ENCODE results near the gene ASH1L. TPM values are rescaled to one million over a fixed set of nuclear protein-coding genes. Genes with fewer than 3 reads are reported as not detected.
"Not testable (repeated sequence)": the region's sequence is repeated elsewhere in the genome, so short reads cannot be mapped to it uniquely, and the experiment has no call there.

The ASH1L gene
- total RNA-seq, 1 donor, result 41.6 TPM

GRCh38 chr1:155437405-155437804 is 125.2 kb downstream of the ASH1L start:
- no peak overlapping the region for H3K27ac ChIP-seq (ENCODE audit: low read depth, low read length)
- no peaks in the 10 kb centered on the region for H4K20me1 ChIP-seq (ENCODE audit: insufficient read depth, low read length)
- H3K4me1 ChIP-seq (ENCODE audit: insufficient read depth, low read length), result peaks cover 4% of the 10 kb centered on the region
- no peak overlapping the region for H3K4me2 ChIP-seq (ENCODE audit: insufficient read depth, low read length)
- no peaks in the 10 kb centered on the region for H3K9me3 ChIP-seq (ENCODE audit: low read depth, low read length)
- TF ChIP-seq, protein P1, sequence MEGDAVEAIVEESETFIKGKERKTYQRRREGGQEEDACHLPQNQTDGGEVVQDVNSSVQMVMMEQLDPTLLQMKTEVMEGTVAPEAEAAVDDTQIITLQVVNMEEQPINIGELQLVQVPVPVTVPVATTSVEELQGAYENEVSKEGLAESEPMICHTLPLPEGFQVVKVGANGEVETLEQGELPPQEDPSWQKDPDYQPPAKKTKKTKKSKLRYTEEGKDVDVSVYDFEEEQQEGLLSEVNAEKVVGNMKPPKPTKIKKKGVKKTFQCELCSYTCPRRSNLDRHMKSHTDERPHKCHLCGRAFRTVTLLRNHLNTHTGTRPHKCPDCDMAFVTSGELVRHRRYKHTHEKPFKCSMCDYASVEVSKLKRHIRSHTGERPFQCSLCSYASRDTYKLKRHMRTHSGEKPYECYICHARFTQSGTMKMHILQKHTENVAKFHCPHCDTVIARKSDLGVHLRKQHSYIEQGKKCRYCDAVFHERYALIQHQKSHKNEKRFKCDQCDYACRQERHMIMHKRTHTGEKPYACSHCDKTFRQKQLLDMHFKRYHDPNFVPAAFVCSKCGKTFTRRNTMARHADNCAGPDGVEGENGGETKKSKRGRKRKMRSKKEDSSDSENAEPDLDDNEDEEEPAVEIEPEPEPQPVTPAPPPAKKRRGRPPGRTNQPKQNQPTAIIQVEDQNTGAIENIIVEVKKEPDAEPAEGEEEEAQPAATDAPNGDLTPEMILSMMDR (IDR thresholded peaks at IDR 0.05; ENCODE audit: extremely low read depth, low read depth, low read length), result no peak
- no peaks in the 10 kb centered on the region for H3K27me3 ChIP-seq (ENCODE audit: insufficient read depth, low read length)
- DNase-seq (ENCODE audit: insufficient read length, low spot score, missing footprints), result no peak
- H3K4me3 ChIP-seq (ENCODE audit: insufficient read depth, low read length), result no peak overlapping the region
- H3K79me2 ChIP-seq (ENCODE audit: insufficient read depth, low read length), result peaks cover 8% of the 10 kb centered on the region
- H3K36me3 ChIP-seq (ENCODE audit: insufficient read depth, low read length), result peaks cover 19% of the 10 kb centered on the region
- no peak overlapping the region for H2AFZ ChIP-seq (ENCODE audit: low read length)

DNA sequence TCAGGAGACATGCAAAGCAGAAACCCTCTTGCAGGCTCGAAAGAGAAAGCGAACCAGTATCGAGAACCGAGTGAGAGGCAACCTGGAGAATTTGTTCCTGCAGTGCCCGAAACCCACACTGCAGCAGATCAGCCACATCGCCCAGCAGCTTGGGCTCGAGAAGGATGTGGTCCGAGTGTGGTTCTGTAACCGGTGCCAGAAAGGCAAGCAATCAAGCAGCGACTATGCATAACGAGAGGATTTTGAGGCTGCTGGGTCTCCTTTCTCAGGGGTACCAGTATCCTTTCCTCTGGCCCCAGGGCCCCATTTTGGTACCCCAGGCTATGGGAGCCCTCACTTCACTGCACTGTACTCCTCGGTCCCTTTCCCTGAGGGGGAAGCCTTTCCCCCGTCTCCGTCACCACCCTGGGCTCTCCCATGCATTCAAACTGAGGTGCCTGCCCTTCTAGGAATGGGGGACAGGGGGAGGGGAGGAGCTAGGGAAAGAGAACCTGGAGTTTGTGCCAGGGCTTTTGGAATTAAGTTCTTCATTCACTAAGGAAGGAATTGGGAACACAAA is 128.7 kb downstream of the ASH1L start:
- not testable (repeated sequence) for H4K20me1 ChIP-seq (ENCODE audit: insufficient read depth, low read length); DNase-seq (ENCODE audit: insufficient read length, low spot score, missing footprints); H3K4me1 ChIP-seq (ENCODE audit: insufficient read depth, low read length); H3K27ac ChIP-seq (ENCODE audit: low read depth, low read length); H2AFZ ChIP-seq (ENCODE audit: low read length); H3K4me2 ChIP-seq (ENCODE audit: insufficient read depth, low read length); H3K27me3 ChIP-seq (ENCODE audit: insufficient read depth, low read length); H3K9me3 ChIP-seq (ENCODE audit: low read depth, low read length); H3K4me3 ChIP-seq (ENCODE audit: insufficient read depth, low read length)
- peaks cover 21% of the 10 kb centered on the region for H3K36me3 ChIP-seq (ENCODE audit: insufficient read depth, low read length)
- peaks cover 22% of the 10 kb centered on the region for H3K79me2 ChIP-seq (ENCODE audit: insufficient read depth, low read length)

GRCh38 chr1:155433128-155433830 is 129.3 kb downstream of the ASH1L start:
- peaks cover 22% of the 10 kb centered on the region for H3K79me2 ChIP-seq (ENCODE audit: insufficient read depth, low read length)
- not testable (repeated sequence) for H3K27me3 ChIP-seq (ENCODE audit: insufficient read depth, low read length); H2AFZ ChIP-seq (ENCODE audit: low read length); H3K4me1 ChIP-seq (ENCODE audit: insufficient read depth, low read length); H3K9me3 ChIP-seq (ENCODE audit: low read depth, low read length); H3K27ac ChIP-seq (ENCODE audit: low read depth, low read length); DNase-seq (ENCODE audit: insufficient read length, low spot score, missing footprints); H4K20me1 ChIP-seq (ENCODE audit: insufficient read depth, low read length); H3K4me2 ChIP-seq (ENCODE audit: insufficient read depth, low read length); H3K4me3 ChIP-seq (ENCODE audit: insufficient read depth, low read length)
- peaks cover 15% of the 10 kb centered on the region for H3K36me3 ChIP-seq (ENCODE audit: insufficient read depth, low read length)

- no peak for DNase-seq (ENCODE audit: insufficient read length, low spot score, missing footprints)
Observed at GRCh38 chr1:155424091-155424490, 138.5 kb downstream of the ASH1L start.

More at GRCh38 chr1:155424091-155424490, 138.5 kb downstream of the ASH1L start:
- H3K27ac ChIP-seq (ENCODE audit: low read depth, low read length), result no peak overlapping the region
- H3K79me2 ChIP-seq (ENCODE audit: insufficient read depth, low read length), result peaks cover 18% of the 10 kb centered on the region
- H4K20me1 ChIP-seq (ENCODE audit: insufficient read depth, low read length), result peaks cover 11% of the 10 kb centered on the region
- no peak overlapping the region for H2AFZ ChIP-seq (ENCODE audit: low read length)
- H3K9me3 ChIP-seq (ENCODE audit: low read depth, low read length), result no peaks in the 10 kb centered on the region
- H3K4me2 ChIP-seq (ENCODE audit: insufficient read depth, low read length), result no peak overlapping the region
- H3K4me1 ChIP-seq (ENCODE audit: insufficient read depth, low read length), result peaks cover 5% of the 10 kb centered on the region
- H3K27me3 ChIP-seq (ENCODE audit: insufficient read depth, low read length), result no peaks in the 10 kb centered on the region
- TF ChIP-seq, protein P1 (IDR thresholded peaks at IDR 0.05; ENCODE audit: extremely low read depth, low read depth, low read length), result no peak
- H3K4me3 ChIP-seq (ENCODE audit: insufficient read depth, low read length), result no peak overlapping the region
- H3K36me3 ChIP-seq (ENCODE audit: insufficient read depth, low read length), result peaks cover 6% of the 10 kb centered on the region
